HG03108 (cell line): Measurements from ENCODE around the gene NDUFS2.
"Not testable (repeated sequence)": the region's sequence is repeated elsewhere in the genome, so short reads cannot be mapped to it uniquely, and the experiment has no call there.

ENCODE experiments used
- ATAC-seq: cut with Tn5 transposase; IDR thresholded peaks from one replicate; pipeline ENCODE4 v1.9.1; 2021; ENCODE audit warnings: moderate library complexity; ENCODE audit not compliant: unreplicated experiment

The NDUFS2 gene

GRCh38 chr1:161218301-161219077 lies 16.3 kb downstream of the NDUFS2 start:
- ATAC-seq, result no peak

- ATAC-seq, result no peak
Measured at GRCh38 chr1:161219078-161219892, 17.1 kb downstream of the NDUFS2 start.

- ATAC-seq, result no peak
Measured at GRCh38 chr1:161220002-161220401, 17.8 kb downstream of the NDUFS2 start.

- no peak for ATAC-seq
Measured at GRCh38 chr1:161222175-161223019, 20.2 kb downstream of the NDUFS2 start.

GRCh38 chr1:161223805-161224694 lies 21.9 kb downstream of the NDUFS2 start:
- no peak for ATAC-seq

GRCh38 chr1:161224695-161225087 lies 22.5 kb downstream of the NDUFS2 start:
- not testable (repeated sequence) for ATAC-seq

- ATAC-seq, result no peak
Measured at GRCh38 chr1:161225178-161225533, 23.0 kb downstream of the NDUFS2 start.

GRCh38 chr1:161225534-161226319 lies 23.6 kb downstream of the NDUFS2 start, which contains the start of gene TOMM40L:
Gene TOMM40L, plus strand, starts transcription at chr1:161226060. Its CDS starts 430 bp downstream, at chr1:161226490.
- ATAC-seq, result peak; percentile 94

GRCh38 chr1:161226320-161226711 lies 24.1 kb downstream of the NDUFS2 start:
- no peak for ATAC-seq

- ATAC-seq, result no peak
Measured at GRCh38 chr1:161226759-161227158, 24.6 kb downstream of the NDUFS2 start.

GRCh38 chr1:161227196-161227871 lies 25.2 kb downstream of the NDUFS2 start:
- peak; percentile 27 for ATAC-seq

- ATAC-seq, result no peak
Measured at GRCh38 chr1:161228032-161228431, 25.9 kb downstream of the NDUFS2 start.

- ATAC-seq, result no peak
Measured at GRCh38 chr1:161229896-161230295, 27.7 kb downstream of the NDUFS2 start.

GRCh38 chr1:161230762-161231161 lies 28.6 kb downstream of the NDUFS2 start:
- no peak for ATAC-seq

- ATAC-seq, result no peak
Measured at GRCh38 chr1:161233102-161233501, 30.9 kb downstream of the NDUFS2 start.

- no peak for ATAC-seq
Measured at GRCh38 chr1:161235957-161236775, 34.0 kb downstream of the NDUFS2 start.

GRCh38 chr1:161238039-161238473 lies 35.9 kb downstream of the NDUFS2 start, which contains the start of gene NR1I3:
Gene NR1I3, minus strand, starts transcription at chr1:161238203. Its CDS starts 1,638 bp downstream, at chr1:161236565.
- no peak for ATAC-seq

GRCh38 chr1:161241682-161242081 lies 39.5 kb downstream of the NDUFS2 start:
- no peak for ATAC-seq
